Measurements from ENCODE around the gene TMPRSS9.
"Not testable (repeated sequence)": the region's sequence is repeated elsewhere in the genome, so short reads cannot be mapped to it uniquely, and the experiment has no call there.

The TMPRSS9 gene

GRCh38 chr19:2394054-2394441 is 34.0 kb downstream of the TMPRSS9 start:
- TF ChIP-seq, protein P1, sequence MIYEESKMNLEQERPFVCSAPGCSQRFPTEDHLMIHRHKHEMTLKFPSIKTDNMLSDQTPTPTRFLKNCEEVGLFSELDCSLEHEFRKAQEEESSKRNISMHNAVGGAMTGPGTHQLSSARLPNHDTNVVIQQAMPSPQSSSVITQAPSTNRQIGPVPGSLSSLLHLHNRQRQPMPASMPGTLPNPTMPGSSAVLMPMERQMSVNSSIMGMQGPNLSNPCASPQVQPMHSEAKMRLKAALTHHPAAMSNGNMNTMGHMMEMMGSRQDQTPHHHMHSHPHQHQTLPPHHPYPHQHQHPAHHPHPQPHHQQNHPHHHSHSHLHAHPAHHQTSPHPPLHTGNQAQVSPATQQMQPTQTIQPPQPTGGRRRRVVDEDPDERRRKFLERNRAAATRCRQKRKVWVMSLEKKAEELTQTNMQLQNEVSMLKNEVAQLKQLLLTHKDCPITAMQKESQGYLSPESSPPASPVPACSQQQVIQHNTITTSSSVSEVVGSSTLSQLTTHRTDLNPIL (CRISPR knock-in tag; IDR thresholded peaks at IDR 0.05; ENCODE audit: low read depth), result no peak
- TF ChIP-seq ZNF8 (CRISPR knock-in tag; IDR thresholded peaks at IDR 0.05) (no peak), RARB (CRISPR knock-in tag; IDR thresholded peaks at IDR 0.05) (no peak), ZC3H10 (CRISPR knock-in tag; IDR thresholded peaks at IDR 0.05) (no peak), ZNF565 (CRISPR knock-in tag; conservative IDR thresholded peaks at IDR 0.05; ENCODE audit: low read depth) (no peak), TCF4 (CRISPR knock-in tag; IDR thresholded peaks at IDR 0.05; ENCODE audit: borderline replicate concordance) (no peak), OSR1 (CRISPR knock-in tag; IDR thresholded peaks at IDR 0.05) (no peak), ISL1 (CRISPR knock-in tag; IDR thresholded peaks at IDR 0.05) (no peak), BACH2 (CRISPR knock-in tag; IDR thresholded peaks at IDR 0.05; ENCODE audit: borderline replicate concordance) (no peak)
- no peak for ATAC-seq

DNA sequence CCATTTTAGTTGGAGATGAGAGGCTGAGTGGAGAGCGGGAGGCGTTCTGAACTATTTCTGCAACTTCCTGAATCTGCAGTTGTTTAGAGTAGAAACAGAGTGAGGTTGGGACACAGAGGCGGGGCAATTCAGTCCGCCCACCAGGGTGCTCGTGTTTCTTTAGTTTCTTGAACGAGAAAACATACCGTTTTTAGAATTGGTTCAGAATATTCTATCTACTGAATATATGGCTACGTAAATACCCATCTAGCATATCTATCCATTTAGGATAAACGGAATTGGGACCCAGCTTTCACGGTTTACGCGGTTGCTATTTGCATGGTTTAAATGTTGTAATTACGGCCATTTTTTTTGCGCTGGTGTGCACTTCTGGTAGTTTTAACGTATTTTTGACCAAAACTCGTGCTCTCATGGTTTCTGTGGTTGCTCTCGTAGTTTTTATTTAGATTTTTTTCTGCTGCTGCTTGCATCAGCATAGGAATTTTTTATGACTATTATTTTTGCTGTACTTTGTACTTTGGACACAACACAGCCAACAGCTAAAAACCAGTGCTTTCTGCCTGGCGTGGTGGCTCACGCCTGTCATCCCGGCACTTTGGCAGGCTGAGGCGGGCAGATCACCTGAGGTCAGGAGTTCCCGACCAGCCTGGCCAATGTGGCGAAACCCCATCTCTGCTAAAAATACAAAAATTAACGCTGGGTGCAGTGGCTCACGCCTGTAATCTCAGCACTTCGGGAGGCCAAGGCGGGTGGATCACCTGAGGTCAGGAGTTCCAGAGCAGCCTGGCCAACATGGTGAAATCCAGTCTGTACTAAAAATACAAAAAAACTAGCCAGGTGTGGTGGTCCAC is 34.6 kb downstream of the TMPRSS9 start:
- TF ChIP-seq ISL1 (CRISPR knock-in tag; IDR thresholded peaks at IDR 0.05) (no peak), ZNF565 (CRISPR knock-in tag; conservative IDR thresholded peaks at IDR 0.05; ENCODE audit: low read depth) (no peak), TCF4 (CRISPR knock-in tag; IDR thresholded peaks at IDR 0.05; ENCODE audit: borderline replicate concordance) (no peak), ZNF70 (CRISPR knock-in tag; IDR thresholded peaks at IDR 0.05) (no peak), BACH2 (CRISPR knock-in tag; IDR thresholded peaks at IDR 0.05; ENCODE audit: borderline replicate concordance) (no peak), OSR1 (CRISPR knock-in tag; IDR thresholded peaks at IDR 0.05) (no peak), ZC3H10 (CRISPR knock-in tag; IDR thresholded peaks at IDR 0.05) (no peak), RARB (CRISPR knock-in tag; IDR thresholded peaks at IDR 0.05) (no peak), GLIS3 (CRISPR knock-in tag; IDR thresholded peaks at IDR 0.05) (no peak), ZFP3 (CRISPR knock-in tag; IDR thresholded peaks at IDR 0.05) (no peak), CSDC2 (CRISPR knock-in tag; IDR thresholded peaks at IDR 0.05) (no peak), SNAI2 (CRISPR knock-in tag; IDR thresholded peaks at IDR 0.05) (no peak), PPARA (CRISPR knock-in tag; IDR thresholded peaks at IDR 0.05; ENCODE audit: borderline replicate concordance) (no peak), ZNF8 (CRISPR knock-in tag; IDR thresholded peaks at IDR 0.05) (no peak), ARNTL (CRISPR knock-in tag; IDR thresholded peaks at IDR 0.05; ENCODE audit: borderline replicate concordance, low read depth) (no peak)
- TF ChIP-seq, protein P1 (CRISPR knock-in tag; IDR thresholded peaks at IDR 0.05; ENCODE audit: low read depth), result no peak
- no peak for ATAC-seq

- ATAC-seq, result not testable (repeated sequence)
Observed at GRCh38 chr19:2395293-2395829, 35.3 kb downstream of the TMPRSS9 start.

- not testable (repeated sequence) for ATAC-seq
Observed at GRCh38 chr19:2397173-2397572, 37.1 kb downstream of the TMPRSS9 start.

DNA sequence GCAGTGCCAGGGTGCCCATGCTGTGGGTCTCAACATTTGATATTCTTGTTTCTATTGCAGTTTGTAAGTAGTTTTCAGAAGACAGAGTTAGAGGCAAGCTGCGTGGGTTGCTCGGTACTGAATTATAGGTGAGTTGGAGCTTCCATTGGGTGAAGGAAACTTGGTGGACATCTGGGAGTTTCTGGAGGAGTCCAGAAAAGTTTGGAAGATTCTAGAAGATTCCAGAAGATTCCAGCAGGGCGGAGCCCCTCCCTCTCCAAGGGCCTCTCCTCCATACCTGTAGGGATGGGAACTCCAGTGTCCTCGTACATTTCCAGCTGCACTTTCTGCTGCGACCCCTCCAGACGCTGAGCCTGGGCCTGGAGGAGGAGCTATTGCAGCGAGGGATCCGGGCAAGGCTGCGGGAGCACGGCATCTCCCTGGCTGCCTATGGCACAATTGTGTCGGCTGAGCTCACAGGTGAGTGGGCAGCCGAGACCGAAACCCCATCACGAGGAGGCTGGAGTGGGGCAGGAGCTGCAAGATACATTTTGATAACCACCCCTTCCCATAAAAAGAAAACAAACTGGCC is 38.8 kb downstream of the TMPRSS9 start:
- no peak for ATAC-seq
- TF ChIP-seq BACH2 (CRISPR knock-in tag; IDR thresholded peaks at IDR 0.05; ENCODE audit: borderline replicate concordance), result no peak
- no peak for TF ChIP-seq OSR1 (CRISPR knock-in tag; IDR thresholded peaks at IDR 0.05)
- TF ChIP-seq ZC3H10 (CRISPR knock-in tag; IDR thresholded peaks at IDR 0.05), result no peak
- TF ChIP-seq ZNF565 (CRISPR knock-in tag; conservative IDR thresholded peaks at IDR 0.05; ENCODE audit: low read depth), result no peak
- TF ChIP-seq, protein P1 (CRISPR knock-in tag; IDR thresholded peaks at IDR 0.05; ENCODE audit: low read depth), result no peak
- no peak for TF ChIP-seq PPARA (CRISPR knock-in tag; IDR thresholded peaks at IDR 0.05; ENCODE audit: borderline replicate concordance)
- TF ChIP-seq SNAI2 (CRISPR knock-in tag; IDR thresholded peaks at IDR 0.05), result no peak
- TF ChIP-seq GLIS3 (CRISPR knock-in tag; IDR thresholded peaks at IDR 0.05), result no peak
- no peak for TF ChIP-seq TCF4 (CRISPR knock-in tag; IDR thresholded peaks at IDR 0.05; ENCODE audit: borderline replicate concordance)
- TF ChIP-seq, protein P2, sequence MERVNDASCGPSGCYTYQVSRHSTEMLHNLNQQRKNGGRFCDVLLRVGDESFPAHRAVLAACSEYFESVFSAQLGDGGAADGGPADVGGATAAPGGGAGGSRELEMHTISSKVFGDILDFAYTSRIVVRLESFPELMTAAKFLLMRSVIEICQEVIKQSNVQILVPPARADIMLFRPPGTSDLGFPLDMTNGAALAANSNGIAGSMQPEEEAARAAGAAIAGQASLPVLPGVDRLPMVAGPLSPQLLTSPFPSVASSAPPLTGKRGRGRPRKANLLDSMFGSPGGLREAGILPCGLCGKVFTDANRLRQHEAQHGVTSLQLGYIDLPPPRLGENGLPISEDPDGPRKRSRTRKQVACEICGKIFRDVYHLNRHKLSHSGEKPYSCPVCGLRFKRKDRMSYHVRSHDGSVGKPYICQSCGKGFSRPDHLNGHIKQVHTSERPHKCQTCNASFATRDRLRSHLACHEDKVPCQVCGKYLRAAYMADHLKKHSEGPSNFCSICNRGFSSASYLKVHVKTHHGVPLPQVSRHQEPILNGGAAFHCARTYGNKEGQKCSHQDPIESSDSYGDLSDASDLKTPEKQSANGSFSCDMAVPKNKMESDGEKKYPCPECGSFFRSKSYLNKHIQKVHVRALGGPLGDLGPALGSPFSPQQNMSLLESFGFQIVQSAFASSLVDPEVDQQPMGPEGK (CRISPR knock-in tag; IDR thresholded peaks at IDR 0.05; ENCODE audit: borderline replicate concordance), result no peak
- TF ChIP-seq TOX (CRISPR knock-in tag; IDR thresholded peaks at IDR 0.05; ENCODE audit: borderline replicate concordance), result no peak
- TF ChIP-seq CSDC2 (CRISPR knock-in tag; IDR thresholded peaks at IDR 0.05), result no peak
- no peak for TF ChIP-seq RARB (CRISPR knock-in tag; IDR thresholded peaks at IDR 0.05)
- TF ChIP-seq ARNTL (CRISPR knock-in tag; IDR thresholded peaks at IDR 0.05; ENCODE audit: borderline replicate concordance, low read depth), result no peak
- no peak for TF ChIP-seq TSHZ2 (CRISPR knock-in tag; IDR thresholded peaks at IDR 0.05)
- TF ChIP-seq ZFP3 (CRISPR knock-in tag; IDR thresholded peaks at IDR 0.05), result no peak

All from SK-N-SH treated with all-trans-retinoic acid at 6 μM for 48 hours (cell line).